CD4-positive, alpha-beta T cell treated with Interleukin-15 for 1 hour (primary cell): ENCODE measurements around the gene YIF1A.
"Not testable (repeated sequence)": the region's sequence is repeated elsewhere in the genome, so short reads cannot be mapped to it uniquely, and the experiment has no call there.

Experiments used
- DNase-seq: peaks from one replicate; pipeline ENCODE4 v3.0.0-alpha.2; 2020

The YIF1A gene

DNA sequence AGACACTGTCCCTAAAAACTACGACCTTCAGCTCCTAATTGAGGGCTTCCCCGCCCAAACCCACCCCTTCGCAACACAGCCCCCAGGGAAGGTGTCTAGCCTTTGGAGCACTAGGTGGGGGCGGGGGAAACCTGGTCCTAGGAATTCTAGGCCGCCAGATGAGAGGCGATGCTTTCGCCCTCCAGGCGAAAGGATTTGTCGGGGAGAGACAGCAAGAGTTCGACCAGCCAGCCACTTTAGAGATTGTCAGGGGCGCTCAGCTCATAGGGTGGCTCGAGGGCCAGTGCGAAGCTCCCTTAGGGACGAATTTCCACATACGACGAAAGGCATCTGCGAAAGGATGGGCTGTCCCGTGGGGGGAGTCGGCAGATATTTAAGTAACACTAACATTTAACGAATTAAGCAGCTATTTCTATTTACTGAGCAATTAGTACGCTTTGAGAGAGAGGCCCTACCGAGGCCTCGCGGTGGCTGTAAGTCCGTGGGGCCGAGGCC, 22.6 kb upstream of the YIF1A start:
- no peak for DNase-seq

DNA sequence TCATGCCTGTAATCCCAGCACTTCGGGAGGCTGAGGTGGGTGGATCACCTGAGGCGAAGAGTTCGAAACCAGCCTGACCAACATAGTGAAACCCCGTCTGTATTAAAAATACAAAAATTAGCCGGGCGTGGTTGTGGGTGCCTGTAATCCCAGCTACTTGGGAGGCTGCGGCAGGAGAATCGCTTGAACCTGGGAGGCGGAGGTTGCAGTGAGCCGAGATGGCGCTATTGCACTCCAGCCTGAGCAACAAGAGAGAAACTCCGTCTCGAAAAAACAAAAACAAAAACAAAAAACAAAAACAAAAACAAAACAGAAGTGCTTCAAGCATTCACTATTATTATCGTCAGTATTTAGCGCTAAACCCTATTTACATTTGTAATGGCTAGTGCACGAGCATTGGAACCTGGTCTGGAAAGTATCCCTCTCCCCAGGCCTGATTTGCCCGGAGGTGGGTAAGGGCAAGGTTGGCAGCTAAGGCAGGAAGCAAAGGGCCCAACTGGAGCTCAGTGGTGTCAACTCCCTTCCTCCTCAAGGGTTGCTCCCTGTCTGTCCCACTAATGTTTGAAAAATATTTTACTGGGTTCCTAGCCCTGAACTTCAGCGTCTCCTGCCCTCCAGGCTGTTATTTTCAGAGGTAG, 22.0 kb upstream of the YIF1A start:
- DNase-seq, result not testable (repeated sequence)

DNA sequence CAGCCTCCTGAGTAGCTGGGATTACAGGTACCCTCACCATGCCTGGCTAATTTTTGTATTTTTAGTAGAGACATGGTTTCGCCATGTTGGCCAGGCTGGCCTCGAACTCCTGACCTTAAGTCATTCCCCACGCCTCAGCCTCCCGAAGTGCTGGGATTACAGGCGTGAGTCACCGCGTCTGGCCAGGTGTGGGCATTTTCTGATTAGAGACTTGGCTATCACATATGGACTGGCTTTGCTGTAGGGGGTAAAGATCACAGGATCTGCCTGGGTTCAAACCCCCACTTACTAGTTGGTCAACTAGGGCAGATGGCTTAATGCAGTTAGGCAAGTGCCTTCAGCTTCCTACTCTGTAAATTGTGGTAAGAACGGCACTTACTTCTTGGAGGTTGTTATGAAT, 21.4 kb upstream of the YIF1A start:
- DNase-seq, result no peak

DNA sequence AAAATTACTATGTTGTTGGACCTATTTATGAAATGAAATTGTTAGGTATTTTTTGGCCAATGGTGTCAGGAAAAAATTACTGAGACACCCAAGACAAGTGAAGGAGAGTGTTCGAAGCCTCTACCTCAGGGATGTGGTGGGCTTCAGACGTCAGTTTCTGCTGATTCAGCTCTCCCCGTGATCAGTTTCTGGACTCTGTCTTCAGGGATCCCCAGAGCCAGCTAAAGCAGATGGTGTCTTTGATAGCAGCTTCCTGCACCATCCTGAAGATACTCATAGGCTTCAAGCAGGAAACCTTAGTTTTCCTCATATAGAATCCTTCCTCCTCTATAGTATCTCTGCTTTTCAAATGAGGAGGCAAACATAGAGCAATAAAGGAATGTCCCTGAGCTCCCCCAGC, 20.5 kb upstream of the YIF1A start:
- DNase-seq, result no peak

DNA sequence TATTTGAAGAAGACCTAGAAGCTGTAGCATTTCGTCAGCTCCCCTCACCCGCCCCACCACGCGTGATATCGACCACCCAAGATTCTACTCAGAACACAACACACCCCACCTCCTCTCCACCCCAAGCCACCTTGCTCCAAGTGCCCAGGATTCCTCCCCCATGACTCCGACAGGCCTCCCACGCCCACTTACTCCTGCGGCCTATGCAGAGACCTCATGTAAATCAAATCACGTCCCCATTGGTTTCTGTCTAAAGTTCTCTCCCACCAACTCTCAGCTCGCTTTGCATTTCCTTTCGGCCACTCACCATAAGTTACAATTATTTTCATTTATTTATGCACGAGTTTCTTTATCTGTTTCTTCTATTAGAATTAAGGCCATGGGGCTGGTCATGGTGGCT, 13.7 kb upstream of the YIF1A start:
- no peak for DNase-seq

DNA sequence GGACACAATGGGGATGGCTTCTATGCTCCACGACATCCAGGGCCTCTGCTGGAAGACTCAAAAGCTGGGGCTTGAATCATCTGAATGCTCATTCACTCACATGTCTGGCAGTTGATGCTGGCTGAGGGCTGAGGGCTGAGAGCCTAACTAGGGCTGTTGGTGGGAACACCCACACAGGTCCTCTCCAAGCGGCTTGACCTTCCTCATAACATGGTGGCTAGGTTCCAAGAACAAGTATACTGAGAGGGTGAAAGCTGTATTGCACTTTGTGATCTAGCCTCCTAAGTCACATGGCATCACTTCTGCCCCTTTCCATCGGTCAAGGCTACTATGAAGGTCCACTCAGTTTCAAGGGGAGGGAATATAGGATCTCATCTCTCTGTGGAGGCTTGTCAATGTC, 10.2 kb upstream of the YIF1A start:
- no peak for DNase-seq

DNA sequence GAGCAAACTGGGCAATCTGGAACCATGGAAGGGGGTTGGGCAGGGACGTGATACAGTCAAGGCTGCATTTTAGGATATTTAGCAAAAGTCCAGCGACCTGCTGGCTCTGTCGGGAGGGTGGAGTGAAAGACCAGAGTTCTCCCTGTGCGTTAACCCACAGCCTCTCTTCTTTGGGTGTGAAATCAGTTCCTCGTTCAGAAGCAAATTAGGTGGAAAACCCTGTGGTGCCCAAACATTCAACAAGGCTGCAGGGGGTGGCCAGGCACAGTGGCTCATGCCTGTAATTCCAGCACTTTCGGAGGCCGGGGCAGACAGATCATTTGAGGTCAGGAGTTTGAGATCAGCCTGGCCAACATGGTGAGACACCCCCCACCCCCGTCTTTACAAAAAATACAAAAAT, 8.7 kb upstream of the YIF1A start:
- DNase-seq, result no peak

DNA sequence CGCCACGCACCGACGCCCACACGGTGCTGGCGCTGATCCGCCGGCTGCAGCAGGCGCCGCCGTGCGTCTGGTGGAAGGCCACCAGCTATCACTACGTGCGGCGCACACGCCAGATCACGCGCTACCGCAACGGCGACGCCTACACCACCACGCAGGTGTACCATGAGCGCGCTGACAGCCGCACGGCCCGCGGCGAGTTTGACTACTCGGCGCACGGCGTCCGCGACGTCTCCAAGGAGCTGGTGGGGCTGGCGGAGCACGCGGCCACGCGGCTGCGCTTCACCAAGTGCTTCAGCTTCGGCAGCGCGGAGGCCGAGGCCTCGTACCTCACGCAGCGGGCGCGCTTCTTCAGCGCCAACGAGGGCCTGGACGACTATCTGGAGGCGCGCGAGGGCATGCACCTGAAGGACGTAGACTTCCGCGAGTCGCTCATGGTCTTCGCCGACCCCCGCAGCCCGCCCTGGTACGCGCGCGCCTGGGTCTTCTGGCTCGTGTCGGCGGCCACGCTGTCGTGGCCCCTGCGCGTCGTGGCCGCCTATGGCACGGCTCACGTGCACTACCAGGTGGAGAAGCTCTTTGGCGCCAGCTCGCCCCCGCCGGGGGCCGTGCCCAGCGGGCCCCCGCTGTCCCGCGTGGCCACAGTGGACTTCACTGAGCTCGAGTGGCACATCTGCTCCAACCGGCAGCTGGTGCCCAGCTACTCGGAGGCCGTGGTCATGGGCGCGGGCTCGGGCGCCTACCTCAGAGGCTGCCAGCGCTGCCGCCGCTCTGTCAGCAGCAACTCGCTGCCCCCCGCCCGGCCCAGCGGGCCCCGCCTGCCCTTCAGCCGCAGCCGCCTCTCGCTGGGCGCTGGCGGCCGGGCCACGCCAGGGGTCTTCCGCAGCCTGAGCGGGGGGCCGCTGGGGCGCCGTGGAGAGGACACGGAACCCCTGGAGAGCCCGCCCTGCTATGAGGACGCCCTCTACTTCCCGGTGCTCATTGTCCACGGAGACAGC, 6.0 kb upstream of the YIF1A start:
- DNase-seq, result no peak

DNA sequence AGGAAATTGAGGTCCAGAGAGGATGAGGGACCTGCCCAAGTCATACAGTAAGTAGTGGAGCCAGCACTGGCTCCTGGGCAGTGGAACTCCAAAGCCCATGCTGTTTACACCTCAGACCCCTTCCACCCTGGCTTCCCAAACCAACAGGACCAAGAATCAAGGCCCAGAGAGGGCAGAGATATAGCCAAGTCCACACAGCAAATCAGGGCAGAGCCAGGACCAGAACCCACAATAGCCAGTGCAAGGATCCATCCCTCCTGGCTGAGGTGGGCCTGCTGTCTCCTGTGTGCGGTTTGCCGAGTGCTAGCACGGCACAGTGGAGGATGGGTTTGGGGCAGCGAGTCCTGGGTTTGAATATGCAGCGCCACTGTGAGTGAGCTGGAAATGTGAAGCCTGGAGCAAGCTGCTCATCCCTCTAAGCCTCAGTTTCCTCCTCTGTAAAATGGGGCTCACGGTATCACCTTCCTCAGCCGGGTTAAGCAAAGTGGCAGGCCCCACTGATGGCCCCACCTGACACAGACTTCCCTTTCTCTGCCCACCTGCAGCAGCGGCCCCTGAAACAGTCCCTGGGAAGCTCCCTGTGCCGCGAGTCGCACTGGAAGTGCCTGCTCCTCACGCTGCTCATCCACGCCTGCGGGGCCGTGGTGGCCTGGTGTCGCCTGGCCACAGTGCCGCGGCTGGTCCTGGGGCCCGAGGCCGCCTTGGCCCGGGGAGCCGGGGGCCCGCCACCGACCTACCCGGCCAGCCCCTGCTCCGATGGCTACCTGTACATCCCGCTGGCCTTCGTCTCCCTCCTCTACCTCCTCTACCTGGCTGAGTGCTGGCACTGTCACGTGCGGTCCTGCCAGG, 5.1 kb upstream of the YIF1A start:
- no peak for DNase-seq

DNA sequence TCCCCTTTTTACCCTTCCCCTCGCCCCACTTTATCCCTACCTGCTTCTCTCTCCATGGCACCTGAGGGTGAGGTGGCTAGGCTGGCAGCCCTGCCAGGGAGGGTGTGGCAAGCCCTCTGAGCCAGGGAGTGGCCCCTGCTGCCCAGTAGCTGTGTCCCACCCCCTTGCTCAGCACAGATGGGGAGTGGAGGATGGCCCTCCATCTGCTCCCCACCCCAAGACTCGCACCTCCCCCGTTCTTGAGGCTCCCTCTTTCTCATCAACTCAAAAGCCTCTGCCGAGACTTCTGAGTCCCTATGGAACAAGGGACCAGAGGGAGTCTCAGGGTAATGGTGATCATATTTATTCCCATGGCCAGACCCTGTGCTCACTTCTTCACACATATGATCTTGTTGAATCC, 4.4 kb upstream of the YIF1A start:
- DNase-seq, result no peak

DNA sequence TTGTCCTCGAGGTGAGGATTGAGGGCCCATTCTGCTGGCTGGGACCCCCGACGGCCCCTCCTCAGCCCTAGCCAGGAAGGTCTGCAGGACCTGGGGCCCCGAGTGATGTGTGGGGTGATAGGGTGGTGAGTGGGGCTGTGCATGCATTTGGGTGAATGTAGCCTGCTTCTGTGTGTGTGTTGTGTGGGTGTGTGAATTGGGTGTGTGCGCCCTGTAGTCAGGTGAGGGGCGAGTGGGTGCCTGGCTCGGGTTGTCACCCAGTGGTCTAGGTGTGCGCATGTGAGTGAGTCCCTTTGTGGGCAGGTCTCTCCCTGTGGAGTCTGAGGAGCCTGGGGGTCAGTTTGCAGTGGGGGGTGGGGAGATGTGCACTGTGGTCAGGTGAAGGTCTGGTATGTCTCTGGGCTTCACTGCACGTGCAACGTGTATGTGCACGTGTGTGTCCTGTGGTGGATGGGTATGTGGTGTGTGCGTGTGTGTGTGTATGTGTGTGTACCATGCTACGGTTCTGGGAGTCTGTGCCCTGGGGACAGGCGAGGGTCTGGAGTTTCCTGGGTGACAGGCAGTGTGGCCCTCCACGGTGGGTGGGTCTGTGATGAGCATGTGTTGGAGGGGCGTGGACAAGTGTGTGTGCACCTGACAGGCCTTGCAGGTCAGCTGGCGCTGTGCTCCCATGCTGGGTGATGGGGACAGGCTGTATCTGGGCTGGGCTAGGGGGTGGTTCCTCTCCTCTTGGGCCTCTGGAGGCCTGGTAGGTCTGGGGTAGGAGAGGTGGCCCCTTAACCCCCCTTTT, 3.8 kb upstream of the YIF1A start:
- DNase-seq, result no peak

DNA sequence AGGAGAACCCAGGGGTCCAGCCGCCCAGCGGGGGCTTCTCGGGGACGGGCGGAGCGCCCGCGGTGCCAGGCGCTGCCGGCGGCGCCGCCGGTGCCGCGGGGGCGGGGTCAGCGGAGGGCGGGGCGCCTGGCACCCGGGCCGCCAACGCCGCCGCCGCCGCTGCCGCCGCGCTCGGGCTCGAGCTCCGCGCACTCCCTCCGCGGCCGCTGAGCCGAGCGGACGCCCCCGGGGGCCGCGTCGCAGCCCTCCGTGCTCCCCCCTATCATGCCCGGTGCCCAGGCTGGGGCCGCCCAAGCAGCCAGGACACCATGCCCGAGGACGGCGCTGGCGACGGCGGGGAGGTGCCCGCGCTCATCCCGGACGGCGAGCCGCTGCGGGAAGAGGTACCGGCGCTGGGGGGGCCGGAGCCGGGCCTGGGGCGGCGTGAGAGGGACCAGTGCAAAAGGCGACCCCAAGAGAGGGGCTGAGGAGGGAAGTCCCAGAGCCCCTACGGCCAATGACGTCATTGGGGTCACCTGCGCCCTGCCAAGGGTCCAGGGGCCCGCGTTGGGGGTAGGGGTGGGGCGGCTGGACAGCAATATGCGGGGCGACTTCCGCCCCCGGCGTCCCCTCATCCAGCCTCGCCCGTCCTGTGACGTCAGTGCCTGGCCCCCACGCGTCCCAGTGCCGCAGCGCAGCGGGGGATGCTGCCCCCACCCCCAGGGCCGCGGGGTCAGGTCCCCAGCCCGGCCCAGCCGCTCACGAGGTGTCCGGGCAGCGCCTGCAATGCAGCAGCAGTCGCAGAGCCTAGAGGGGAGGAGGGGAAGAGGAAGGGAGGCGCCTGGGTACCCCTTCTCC, 3.0 kb upstream of the YIF1A start, which contains the start of gene TMEM151A:
Gene TMEM151A, plus strand, starts transcription at position 189 of the 837 bp plus-strand sequence. Its CDS starts 120 bp downstream, at position 309.
- DNase-seq, result no peak

DNA sequence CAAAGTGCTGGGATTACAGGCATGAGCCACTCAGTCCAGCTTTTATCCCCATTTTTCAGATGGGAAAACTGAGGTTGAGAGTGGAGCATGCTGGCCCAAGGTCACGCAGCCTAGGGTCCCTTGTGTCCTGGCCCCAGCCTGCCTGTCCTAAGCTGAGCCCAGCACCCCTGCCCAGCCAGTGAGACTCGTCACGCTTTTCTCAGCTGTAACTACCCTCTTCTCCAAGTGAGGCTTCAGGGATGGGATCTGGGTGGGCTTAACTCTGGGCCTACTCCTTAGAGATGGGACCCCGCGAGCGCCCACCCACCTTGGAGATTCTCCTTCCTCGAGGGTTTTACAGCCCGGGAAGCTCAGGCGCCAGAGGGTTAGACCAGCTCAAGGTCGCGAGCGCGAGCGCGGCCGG, 2.4 kb upstream of the YIF1A start:
- no peak for DNase-seq

DNA sequence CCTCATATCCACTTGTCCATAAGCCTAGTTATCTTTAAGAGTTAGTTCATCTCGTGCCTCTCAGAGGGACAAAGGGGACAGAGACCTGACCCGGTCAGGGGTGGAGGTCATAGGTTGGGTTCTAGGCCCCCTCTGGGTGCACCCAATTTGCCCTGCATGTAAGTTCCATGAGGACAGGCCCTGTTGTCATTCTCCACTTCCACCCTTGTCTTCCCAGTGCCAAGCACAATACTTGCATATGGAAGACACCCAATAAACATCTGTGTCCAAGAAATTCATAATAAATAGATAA, 1.3 kb upstream of the YIF1A start:
- DNase-seq, result no peak

DNA sequence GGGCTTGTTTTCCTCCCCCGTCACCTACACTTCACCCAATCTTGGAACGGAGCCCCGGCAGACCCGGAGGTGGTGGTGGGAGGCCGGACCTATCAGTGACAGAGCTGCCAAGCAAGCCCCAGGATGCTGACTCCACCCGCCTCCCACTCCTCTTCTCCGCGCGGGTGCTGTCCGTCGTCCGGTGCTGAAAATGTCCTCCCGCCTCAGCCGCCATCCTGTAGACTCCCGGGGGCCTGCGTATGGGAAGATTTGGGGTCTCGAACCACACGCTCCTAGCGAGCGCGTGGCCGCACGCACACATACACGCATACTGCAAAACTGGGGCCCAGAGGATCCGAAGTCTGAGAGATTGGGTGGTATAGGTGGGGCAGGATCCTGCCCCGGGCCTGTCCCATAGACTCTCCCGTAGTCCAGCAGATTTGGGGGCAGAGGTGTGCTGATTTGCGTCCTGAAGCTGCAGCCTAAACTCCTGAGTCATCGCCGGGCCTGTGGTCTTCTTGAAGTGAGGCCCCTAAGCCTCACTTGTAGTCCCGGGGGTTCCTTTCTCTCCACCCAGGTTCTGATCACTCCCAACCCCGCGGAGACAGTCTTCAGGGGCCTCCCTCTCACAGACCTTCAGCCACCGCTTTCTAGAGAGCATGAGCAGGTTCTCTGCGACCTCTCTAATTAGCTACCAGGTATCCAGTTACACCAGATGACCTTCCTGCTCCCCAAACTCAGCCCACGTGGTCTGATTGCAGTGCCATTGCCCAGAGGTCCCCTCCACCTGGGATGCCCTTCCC, 796 bp upstream of the YIF1A start:
- DNase-seq, result no peak

DNA sequence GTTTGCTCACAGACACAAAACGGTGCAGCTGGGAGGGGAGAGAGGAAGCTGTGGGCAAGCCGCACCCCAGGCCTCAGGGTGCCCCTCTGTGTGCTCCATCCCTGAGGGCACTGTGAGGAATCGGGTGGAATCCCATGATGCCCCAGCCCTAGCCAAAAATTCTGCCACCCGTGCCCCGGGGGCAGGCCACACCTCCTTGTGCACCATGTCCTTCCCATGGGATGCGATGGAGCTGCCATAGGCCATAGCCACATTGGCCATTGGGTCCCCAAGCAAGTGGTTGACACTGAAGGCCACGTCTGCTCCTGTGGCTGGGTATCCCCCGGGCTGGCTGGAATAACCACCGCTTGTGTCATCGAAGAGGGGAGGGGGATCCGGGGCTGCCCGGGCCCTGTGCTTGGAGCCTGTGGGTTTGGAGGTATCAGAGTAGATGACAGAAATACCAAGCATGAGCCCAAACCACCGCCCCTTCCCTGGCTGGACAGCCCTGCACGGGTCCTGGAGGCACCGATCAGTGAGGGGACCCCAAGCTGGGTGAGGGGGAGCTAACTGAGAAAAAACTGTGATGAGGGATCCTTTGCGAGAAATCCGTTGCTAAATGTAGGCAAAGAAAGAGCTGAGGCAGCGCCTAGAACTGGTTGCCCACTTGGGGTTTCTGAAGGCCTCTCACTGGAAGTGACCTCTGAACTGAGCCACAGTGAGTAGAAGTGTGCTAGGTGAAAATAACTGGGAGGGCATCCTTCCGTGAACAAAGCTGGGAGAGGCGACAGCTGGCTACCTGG, 863 bp downstream of the YIF1A start:
- DNase-seq, result no peak

DNA sequence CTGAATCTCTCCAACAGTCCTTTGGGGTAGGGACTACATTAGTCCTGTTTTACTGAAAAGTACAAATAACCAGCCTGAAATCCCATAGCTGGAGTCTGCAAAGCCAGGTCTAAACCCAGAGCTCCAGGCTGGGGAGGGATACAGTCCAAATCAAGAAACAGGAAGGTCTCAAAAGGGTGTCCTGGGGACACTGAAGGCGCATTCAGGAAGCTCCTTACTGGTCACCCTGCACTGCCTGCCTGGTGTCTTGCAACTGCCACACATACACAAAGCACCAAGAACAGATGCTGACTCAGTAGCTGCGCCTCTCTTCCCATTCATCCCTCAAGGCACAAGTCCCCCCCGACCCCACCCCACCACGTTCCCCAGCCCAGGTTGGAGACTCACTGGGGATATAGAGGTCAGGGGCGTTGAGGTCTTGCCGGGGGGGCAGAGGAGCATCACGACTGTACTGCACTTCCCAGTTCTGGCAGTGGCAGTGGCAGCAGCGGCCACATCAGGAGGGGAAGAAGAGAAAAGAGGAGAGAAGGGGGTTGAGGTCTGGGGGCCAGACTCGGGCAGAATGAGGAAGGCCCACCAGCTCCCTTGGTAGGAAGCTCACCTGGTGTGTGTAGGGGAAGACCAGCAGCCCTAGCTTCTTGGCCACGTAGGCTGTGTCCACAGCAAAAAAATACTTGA, 1.6 kb downstream of the YIF1A start:
- DNase-seq, result no peak

DNA sequence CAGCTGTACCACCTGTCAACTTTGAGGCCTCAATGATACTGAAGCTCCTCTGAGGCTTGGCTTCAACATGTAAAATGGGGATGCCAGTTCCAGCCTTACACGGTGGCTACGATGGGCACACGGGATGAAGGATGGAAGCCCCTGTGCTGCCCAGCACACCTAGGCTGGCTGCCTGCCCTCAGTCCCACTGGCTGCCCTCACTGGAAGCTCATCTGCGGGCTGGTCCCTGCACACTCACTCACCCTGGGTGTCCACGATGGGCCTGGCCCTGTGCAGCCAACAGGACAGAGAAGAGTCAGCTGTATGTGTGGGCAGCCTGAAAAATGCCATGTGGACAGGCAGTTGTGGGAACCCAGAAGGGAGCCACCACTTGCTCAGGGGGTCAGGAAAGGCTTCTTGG, 2.2 kb downstream of the YIF1A start:
- DNase-seq, result no peak

DNA sequence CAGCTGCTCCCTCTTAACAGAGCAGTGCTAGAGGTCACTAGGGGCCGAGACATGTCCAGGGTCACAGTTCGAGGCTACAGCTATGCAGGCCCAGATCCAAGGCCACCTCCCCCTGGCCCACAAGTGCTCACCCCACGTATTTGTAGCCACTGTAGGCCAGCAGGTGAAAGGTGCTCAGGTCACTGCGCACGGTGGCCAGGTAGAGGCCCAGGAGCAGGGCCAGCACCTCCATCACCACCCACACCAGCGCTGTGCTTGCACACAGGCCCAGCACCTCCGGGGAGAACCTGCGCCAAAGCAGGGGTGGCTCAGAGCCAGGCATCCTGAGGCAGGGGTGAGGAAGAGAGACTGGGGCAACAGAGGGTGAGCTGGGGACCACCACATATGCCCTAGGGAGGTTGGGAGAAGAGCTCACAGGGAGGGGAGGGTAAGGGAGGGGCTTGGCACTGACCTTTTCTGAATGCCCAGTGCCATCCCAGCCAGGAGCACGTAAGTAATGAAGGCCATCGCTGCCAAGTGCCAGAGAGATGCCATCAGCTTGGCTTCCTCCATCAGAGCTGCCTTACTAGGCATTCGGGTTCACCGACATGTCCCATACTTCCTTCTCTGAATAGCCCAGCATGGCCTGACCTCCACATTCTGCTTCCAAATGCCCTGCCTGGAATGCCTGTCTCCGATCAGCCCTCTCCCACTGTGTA, 3.5 kb downstream of the YIF1A start:
- DNase-seq, result no peak
